Calu3 (cell line): ENCODE measurements around the gene CAV1. TPM values are rescaled to one million over a fixed set of nuclear protein-coding genes. Genes with fewer than 3 reads are reported as not detected.
A peak's percentile ranks its signal among the peaks of the same experiment; 100 is the strongest.
"Not testable (repeated sequence)": the region's sequence is repeated elsewhere in the genome, so short reads cannot be mapped to it uniquely, and the experiment has no call there.

Experiments used
- Bru-seq: library from RNA; stranded (reverse); fragments of 400-500 nt; gene quantifications from one replicate; lab custom pipeline; 2021; lab: Mats Ljungman, UMichigan
- BruChase-seq, 2 experiments: library from RNA; stranded (reverse); fragments of 400-500 nt; gene quantifications; one replicate each; lab custom pipeline; 2021; lab: Mats Ljungman, UMichigan
- BruUV-seq: library from RNA; stranded (reverse); fragments of 400-500 nt; replicated peaks from 2 replicates; lab custom pipeline; 2021; lab: Mats Ljungman, UMichigan
- CTCF ChIA-PET: fragments of 300-600 bp; sonication (Branson Sonifier 250); formaldehyde crosslinking; loops from one replicate; lab custom pipeline; 2022; ENCODE audit warnings: antibody characterized with exemption; lab: Charles Lee
- DNase-seq: peaks from one replicate; pipeline ENCODE4 v3.0.0; 2022
- H3K27ac Mint-ChIP-seq: one replicate; pipeline ENCODE4 v1.8.0; 2022; ENCODE audit warnings: mixed read lengths; ENCODE audit not compliant: unreplicated experiment
- H3K27me3 Mint-ChIP-seq: one replicate; pipeline ENCODE4 v1.8.0; 2022; ENCODE audit warnings: mixed read lengths; ENCODE audit not compliant: unreplicated experiment
- H3K36me3 Mint-ChIP-seq: one replicate; pipeline ENCODE4 v1.8.0; 2022; ENCODE audit warnings: mild to moderate bottlenecking, moderate library complexity, mixed read lengths; ENCODE audit not compliant: insufficient read depth, unreplicated experiment
- H3K4me1 Mint-ChIP-seq: one replicate; pipeline ENCODE4 v1.8.0; 2022; ENCODE audit warnings: mild to moderate bottlenecking, low read depth, mixed read lengths; ENCODE audit not compliant: unreplicated experiment
- H3K4me3 Mint-ChIP-seq: one replicate; pipeline ENCODE4 v1.8.0; 2022; ENCODE audit warnings: mild to moderate bottlenecking, low read depth, moderate library complexity, mixed read lengths; ENCODE audit not compliant: unreplicated experiment
- H3K9me3 Mint-ChIP-seq: one replicate; pipeline ENCODE4 v1.8.0; 2022; ENCODE audit warnings: low read depth, mixed read lengths; ENCODE audit not compliant: unreplicated experiment
- CTCF ChIP-seq: fragments of 200-600 bp; IDR thresholded peaks from one replicate; pipeline ENCODE4 v1.8.0; 2022; ENCODE audit warnings: antibody characterized with exemption; ENCODE audit not compliant: unreplicated experiment
- intact Hi-C: fragments of 100-400 bp; cut with micrococcal nuclease; formaldehyde crosslinking; loops from one replicate; pipeline ENCODE4 v1.10.0; 2022; ENCODE audit not compliant: unreplicated experiment
- long read RNA-seq: library from polyadenylated mRNA; stranded (forward); transcript quantifications from one replicate; pipeline ENCODE4 v2.0.0, GENCODE V29; 2022
- total RNA-seq: library from RNA; stranded (reverse); gene quantifications from 2 replicates; pipeline ENCODE4 v1.2.3, GENCODE V29; 2022

Gene CAV1
- total RNA-seq (13.3 and 15.9 TPM in 2 replicates), Bru-seq, nascent RNA (percentile 45 among the genes with signal in this experiment), BruChase-seq, experiment 1, labeled RNA remaining after a 6-hour chase (percentile 56 among the genes with signal in this experiment), BruChase-seq, experiment 2, labeled RNA remaining after a 2-hour chase (percentile 45 among the genes with signal in this experiment)
- long read RNA-seq, transcript CAV1-202 (2 exons, 2,628 nt) = major isoform, 10 of 24 reads
- long read RNA-seq, transcript CAV1-206 (3 exons, 1,653 nt) = minor isoform, 6 of 24 reads
- long read RNA-seq, partial matches to known transcripts = 0 of 24 reads
- long read RNA-seq, other reads (novel, unspliced or antisense) = 4 of 24 reads

GRCh38 chr7:116524609-116525297 lies at the start of gene CAV1:
Gene CAV1, plus strand, starts transcription at chr7:116525036. Its CDS starts 27 bp downstream, at chr7:116525063.
- Mint-ChIP-seq H3K27me3 (no peaks in the 10 kb centered on the region), H3K9me3 (no peaks in the 10 kb centered on the region), H3K27ac (peak within 1 kb of the TSS; percentile 73), H3K36me3 (peaks cover 26% of the 10 kb centered on the region), H3K4me1 (peaks cover 66% of the 10 kb centered on the region), H3K4me3 (peak within 1 kb of the TSS; percentile 93)
- BruUV-seq = no TSS peak
- no peak for TF ChIP-seq CTCF
- peak; percentile 67 for DNase-seq
- CTCF ChIA-PET = interaction anchor here (1.6 to 2.2 kb wide), 5 partner anchors 23 to 236 kb away, joined by 4 to 20 read pairs (median 11); no protein-coding TSS in a partner anchor
- intact Hi-C loops = loop anchor here (5.0 to 10.0 kb wide), 5 partner anchors 48 to 280 kb away; no protein-coding TSS in a partner anchor

GRCh38 chr7:116477625-116478024 lies 47.2 kb upstream of the CAV1 start:
- DNase-seq = no peak
- CTCF ChIA-PET = no interaction called here
- Mint-ChIP-seq H3K27me3 (no peaks in the 10 kb centered on the region), H3K36me3 (no peaks in the 10 kb centered on the region), H3K4me1 (no peaks in the 10 kb centered on the region), H3K27ac (no peak overlapping the region), H3K9me3 (peaks cover 4% of the 10 kb centered on the region), H3K4me3 (no peak overlapping the region)
- intact Hi-C loops = no loop called here
- TF ChIP-seq CTCF = no peak
- BruUV-seq = no TSS peak

GRCh38 chr7:116478834-116479233 lies 46.0 kb upstream of the CAV1 start:
- H3K4me3 Mint-ChIP-seq = no peak overlapping the region
- DNase-seq = no peak
- H3K27ac Mint-ChIP-seq = no peak overlapping the region
- CTCF ChIA-PET = no interaction called here
- no peaks in the 10 kb centered on the region for H3K36me3 Mint-ChIP-seq
- no TSS peak for BruUV-seq
- intact Hi-C loops = no loop called here
- no peaks in the 10 kb centered on the region for H3K4me1 Mint-ChIP-seq
- H3K9me3 Mint-ChIP-seq = peaks cover 4% of the 10 kb centered on the region
- no peak for TF ChIP-seq CTCF
- no peaks in the 10 kb centered on the region for H3K27me3 Mint-ChIP-seq

- no peaks in the 10 kb centered on the region for H3K36me3 Mint-ChIP-seq
- BruUV-seq = no TSS peak
- no peaks in the 10 kb centered on the region for H3K4me1 Mint-ChIP-seq
- H3K27ac Mint-ChIP-seq = no peak overlapping the region
- no peak overlapping the region for H3K4me3 Mint-ChIP-seq
- DNase-seq = no peak
- CTCF ChIA-PET = no interaction called here
- H3K27me3 Mint-ChIP-seq = no peaks in the 10 kb centered on the region
- intact Hi-C loops = no loop called here
- no peak for TF ChIP-seq CTCF
- H3K9me3 Mint-ChIP-seq = no peaks in the 10 kb centered on the region
These were observed 41.4 kb upstream of the CAV1 start for GRCh38 chr7:116483271-116483942.

GRCh38 chr7:116484389-116484788 lies 40.4 kb upstream of the CAV1 start:
- H3K27ac Mint-ChIP-seq, H3K9me3 Mint-ChIP-seq, H3K4me3 Mint-ChIP-seq, H3K27me3 Mint-ChIP-seq, BruUV-seq, DNase-seq, H3K36me3 Mint-ChIP-seq, H3K4me1 Mint-ChIP-seq, intact Hi-C loops: not testable (repeated sequence)
- CTCF ChIA-PET = interaction anchor here (0.6 kb wide), 1 partner anchor 303 kb away, joined by 3 read pairs; no protein-coding TSS in a partner anchor
